ENCODE measurements around the gene TEX48.
A peak's percentile ranks its signal among the peaks of the same experiment; 100 is the strongest.

Gene TEX48

DNA sequence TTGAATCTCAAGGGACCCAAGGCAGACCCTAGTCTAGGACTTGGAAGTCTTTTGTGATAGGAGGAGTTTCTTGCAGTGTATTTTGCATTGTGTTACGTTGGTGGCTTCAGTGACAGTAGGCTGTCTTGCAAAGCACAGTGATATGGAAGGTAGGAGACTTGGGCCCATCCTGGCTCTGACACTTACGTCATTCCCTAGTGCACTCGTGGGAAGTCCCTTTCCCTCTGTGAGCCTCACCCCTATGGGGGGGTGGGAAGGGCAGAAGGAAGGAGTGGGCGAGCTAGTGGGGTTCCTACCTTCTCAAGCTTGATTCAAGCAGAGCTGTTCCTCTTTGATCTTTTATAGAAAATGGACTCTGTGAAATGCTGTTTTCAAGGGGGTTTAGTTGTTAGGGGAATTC lies 15.1 kb downstream of the TEX48 start:
- DNase-seq (ENCODE audit: low spot score): no peak

DNA sequence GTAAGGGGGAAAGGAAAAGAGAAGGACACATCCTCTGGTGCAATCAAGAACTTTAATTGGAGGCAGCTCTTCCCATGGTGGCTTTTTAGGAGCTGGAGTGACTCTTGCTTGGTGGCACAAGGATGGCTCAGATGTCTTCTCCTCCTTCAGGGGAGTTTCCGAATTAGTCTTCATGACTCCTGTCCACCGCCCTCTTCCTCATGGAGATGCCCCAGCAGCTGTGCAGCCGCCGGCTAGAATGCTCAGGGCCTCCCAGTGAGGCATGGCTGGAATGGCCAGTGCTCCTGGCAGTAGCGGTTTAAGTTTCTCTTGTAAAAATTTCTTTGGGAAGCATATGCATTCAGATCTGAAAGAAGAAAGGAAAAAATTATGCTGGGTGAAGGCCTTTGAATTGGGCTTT lies 15.6 kb downstream of the TEX48 start:
- DNase-seq (ENCODE audit: low spot score): no peak

DNA sequence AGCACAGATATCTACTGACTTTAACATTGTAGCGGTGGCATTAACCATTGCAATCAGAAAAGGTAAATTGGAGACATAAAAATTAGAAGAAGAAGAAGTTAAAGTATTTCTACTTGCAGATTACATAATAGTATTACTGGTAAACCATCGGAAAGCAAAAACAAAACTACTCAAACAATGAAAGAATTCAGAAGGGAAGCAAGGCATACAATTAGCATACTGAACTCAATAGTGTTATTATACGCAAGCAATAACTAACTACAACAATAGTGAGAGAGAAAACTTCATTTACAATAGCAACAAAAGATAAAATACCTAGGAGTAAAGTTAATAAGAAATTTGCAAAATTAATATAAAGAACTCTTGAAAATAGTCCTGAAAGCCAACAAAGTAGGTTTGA lies 17.8 kb downstream of the TEX48 start:
- no peak for DNase-seq (ENCODE audit: low spot score)

DNA sequence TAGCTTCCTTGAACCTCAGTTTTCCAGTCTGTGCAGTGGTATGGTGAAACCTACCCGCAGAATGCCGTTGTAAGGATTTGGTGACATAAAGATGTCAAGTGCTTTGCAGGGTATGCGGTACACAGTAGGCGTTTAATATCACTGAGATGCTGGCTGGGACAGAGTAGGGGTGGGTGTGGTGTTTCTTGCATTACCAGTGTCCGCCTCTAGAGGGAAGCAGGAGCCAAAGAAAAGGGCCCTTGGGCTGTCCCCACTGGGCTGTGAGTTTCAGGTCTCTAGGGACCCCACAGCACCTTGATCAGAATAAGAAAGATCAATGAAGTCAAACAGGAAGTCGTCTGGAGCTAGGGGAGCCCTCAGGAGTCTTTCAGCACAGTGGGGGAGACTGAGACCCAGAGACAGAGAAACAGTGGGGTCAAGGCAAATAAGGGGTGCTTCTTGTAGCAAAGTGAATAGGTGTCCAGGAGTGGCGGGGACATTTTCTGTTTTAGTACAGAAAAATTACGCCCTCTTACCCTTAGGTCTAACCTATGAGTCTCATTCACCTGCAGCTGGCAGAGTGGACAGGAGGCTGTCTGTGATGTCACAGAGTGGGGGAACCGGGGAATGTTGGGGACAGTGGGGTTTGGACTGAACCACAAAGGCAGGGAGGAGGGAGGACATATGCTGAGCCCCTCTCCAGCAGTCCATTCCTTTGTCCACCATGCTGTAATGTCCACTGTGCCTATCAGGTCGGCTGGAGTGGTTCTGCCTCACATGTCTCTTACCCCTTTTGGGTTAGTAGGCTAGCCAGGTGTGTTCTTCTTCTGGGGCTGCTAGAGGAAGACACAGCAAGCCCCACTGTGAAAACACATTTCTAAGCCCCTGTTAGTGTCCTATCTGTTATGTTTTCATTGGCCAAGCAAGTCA lies 19.7 kb downstream of the TEX48 start:
- peak; percentile 91 for DNase-seq (ENCODE audit: low spot score)

DNA sequence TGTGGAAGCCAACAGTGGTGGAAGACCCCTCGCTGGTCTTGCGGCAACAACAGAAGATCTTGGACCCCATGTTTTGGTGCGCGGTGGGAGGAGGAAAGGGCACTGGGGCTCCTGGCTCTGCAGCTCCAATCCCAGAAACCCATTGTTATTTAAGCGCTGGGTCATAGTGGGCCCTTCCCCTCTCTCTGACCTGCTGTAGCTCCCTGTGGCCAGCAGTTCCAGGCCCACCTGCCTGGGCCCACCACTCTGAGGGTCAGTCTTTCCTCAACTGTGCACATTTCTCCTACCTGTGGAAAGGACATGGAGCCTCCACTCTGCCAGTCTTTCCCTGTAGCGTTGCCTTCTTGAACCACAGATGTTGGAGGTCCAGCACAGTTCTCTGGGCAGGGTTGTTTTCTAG lies 24.3 kb downstream of the TEX48 start, which contains the start of gene TEX53:
TSS of gene TEX53 (minus strand) at position 101 of the 400 bp plus-strand sequence. CDS start at position 70, 31 bp downstream.
- DNase-seq (ENCODE audit: low spot score): no peak

DNA sequence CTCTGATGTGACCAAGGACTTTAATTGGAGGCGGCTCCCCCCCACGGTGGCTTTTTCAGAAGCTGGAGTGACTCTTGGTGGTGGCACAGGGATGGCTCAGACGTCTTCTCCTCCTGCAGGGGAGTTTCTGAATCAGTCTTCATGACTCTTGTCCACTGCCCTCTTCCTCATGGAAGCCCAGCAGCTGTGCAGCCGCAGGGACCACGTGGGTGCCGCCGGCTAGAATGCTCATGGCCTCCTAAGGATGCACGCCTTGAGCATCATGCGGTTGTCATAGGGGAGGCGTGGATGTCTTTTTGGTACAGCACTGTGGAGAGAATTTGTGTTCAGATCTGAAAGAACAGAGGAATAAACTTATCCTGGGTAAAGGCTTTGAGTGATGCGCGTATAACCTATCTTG lies 25.7 kb downstream of the TEX48 start:
- no peak for DNase-seq (ENCODE audit: low spot score)

DNA sequence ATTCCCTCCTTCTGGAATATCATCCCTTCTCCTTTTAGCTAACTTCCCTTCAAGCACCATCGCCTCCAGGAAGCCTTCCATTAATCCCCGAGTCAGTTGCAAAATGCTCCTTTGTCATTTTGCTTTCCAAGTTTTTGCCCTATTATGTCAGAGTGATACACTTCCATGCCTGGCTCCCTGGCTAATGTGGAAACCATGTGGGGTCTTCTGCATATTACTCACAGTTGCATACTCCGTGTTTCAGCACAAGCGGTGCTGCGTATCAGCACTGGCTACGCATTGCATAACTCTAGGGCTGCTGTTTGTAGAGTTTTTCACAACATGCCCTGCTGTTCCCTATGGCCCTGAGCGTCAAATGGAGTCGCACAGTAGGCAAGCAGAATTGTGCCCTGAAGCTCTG lies 26.3 kb downstream of the TEX48 start:
- no peak for DNase-seq (ENCODE audit: low spot score)

DNA sequence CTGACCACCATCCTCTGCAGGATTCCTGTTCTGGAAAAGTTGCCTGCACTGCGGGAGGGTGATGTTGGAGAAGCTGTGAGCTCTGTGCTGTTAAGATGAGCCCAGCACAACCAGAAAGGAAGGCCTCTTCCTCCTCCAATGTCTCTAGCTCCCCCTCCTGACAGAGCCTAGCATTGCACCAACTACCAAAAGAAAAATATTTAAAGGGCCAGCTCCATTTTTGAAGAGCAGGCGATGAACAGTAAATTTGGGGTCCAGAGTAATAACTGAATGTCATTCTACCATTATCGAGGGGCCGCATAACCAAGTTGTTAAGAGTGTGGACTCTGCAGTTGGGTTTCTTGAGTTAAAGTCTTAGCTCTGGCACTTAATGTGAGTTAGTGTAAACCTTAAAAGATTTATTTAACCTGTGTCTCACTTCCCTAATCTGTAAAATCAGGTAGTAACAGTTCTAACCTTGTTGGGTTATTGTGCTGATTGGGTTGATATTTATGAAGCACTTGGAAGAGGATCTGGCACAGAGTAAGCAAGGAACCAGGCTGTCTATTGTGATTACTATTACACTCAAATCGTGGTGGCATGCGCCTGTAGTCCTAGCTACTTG lies 28.3 kb downstream of the TEX48 start:
- DNase-seq (ENCODE audit: low spot score): peak; percentile 84

DNA sequence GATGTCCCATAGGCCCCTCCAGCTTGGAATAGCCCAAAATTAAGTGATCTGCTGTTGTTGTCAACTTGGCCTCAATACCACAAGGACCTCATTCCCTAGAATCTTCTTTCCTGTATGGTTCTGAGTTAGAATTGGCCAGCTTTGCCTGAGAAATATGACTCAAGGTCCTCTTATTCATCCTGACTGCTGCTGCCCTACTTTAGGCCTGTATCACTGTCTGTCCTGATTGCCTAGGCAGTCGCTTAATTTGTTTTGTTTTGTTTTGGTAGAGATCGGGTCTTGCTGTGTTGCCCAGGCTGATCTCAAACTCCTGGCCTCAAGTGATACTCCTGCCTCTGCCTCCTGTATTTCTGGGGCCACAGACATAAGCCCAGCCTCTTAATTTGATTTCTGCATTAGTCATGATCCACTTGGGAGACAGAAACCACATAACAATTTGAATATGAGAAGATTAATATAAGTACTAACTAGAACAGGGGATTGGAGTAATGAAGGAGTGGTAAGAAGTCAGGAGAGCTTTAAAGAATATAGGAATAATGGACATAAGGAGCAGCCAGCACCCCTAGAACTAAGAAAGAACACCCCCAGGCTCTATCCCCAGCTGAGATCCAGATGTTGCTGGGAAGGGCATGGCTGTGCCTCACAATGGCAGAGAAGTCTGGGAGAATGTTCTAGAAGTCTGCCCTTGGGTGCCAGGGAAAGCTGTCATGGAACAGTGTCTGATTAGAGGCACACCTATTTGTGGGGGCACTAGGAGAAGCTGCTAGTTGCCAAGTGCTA lies 29.0 kb downstream of the TEX48 start:
- no peak for DNase-seq (ENCODE audit: low spot score)

DNA sequence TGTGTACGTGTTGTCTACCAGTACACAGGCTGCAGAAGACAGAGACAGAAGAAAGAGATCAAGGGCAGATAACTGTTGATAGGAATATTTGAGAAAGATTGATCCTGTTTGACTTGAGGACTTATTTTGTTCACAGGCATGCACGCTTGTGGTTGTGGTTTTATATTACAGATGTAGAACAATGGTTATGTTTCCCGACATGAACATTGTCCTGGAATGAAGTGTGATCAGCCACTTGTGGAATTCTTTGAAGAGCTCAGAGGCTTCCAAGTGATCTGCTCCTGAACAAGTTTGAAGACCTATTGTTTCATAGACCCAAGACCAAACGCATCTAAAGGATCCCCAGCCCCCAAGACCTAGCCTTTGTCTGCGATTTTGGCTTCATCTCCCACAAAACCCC lies 38.1 kb downstream of the TEX48 start:
- no peak for DNase-seq (ENCODE audit: low spot score)

DNA sequence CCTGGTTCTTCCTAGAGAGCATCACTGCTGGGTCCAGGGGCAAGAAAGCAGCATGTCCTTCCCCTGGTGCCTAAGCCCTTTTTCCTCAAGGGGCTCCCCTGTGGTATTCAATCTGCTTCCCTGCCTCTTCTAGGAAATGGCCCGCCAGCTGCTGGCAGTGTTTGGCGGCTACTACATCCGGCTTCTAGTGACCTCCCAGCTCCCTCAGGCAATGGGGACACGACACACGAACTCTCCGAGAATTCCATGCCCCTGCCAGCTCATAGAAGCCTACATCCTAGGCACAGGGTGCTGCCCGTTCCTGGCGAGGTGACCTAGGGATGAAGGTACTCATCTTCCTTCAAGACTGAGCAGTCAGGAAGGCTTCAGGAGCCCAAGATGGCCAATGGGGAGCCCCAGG lies 39.0 kb downstream of the TEX48 start:
- DNase-seq (ENCODE audit: low spot score): no peak

DNA sequence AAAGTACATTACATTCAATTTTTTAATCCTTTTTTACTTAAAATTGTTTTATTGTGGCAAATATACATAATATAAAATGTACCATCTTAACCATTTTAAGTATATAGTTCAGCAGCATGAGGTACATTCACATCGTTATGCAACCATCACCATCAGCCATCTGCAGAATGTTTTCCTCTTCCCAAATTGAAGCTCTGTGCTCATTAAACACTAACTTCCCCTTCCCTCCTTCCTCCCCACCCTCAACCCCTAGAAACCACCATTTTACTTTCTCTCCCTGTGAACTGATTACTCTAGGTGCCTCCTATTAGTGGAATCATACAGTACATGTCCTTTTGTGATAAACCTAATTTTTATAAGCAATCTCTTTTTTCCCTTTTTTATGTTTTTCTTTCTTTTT lies 40.0 kb downstream of the TEX48 start:
- no peak for DNase-seq (ENCODE audit: low spot score)

DNA sequence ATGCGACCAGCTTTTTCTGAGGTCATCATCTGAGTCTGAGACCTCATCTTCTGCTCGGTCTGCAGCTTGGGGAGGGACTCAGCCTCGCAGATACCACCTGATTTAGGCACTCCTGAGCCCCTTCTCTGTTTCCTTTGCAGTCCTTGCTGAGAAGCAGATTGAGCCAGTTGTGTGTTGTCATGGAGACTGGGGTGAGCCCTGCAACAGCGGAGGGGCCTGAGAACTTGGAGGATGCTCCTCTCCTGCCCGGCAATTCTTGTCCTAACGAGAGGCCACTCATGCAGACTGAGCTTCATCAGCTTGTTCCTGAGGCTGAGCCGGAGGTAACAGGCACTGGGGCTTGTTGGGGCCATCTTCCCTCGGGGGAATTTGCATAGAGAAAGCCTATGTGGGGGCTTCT lies 43.6 kb downstream of the TEX48 start:
- DNase-seq (ENCODE audit: low spot score): no peak

DNA sequence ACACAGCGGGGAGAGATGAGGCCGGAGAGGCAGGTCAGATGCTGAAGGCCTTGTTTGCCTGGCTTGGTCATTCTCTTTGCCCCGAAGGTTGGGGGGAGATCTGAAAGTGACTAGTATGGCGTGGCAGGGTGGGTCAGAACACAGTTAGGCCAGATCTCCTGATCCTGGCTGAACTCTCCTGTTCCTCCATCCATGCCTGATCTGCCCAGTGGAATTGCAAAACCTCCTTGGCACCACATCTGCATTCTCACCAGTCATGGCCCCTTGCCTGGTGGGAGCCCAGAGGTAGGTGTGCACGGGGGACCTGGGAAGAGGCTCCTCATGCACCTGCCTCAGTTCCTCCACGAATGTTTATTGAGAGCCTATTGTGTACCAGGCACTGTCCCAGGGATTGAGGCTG lies 47.6 kb downstream of the TEX48 start:
- DNase-seq (ENCODE audit: low spot score): no peak

DNA sequence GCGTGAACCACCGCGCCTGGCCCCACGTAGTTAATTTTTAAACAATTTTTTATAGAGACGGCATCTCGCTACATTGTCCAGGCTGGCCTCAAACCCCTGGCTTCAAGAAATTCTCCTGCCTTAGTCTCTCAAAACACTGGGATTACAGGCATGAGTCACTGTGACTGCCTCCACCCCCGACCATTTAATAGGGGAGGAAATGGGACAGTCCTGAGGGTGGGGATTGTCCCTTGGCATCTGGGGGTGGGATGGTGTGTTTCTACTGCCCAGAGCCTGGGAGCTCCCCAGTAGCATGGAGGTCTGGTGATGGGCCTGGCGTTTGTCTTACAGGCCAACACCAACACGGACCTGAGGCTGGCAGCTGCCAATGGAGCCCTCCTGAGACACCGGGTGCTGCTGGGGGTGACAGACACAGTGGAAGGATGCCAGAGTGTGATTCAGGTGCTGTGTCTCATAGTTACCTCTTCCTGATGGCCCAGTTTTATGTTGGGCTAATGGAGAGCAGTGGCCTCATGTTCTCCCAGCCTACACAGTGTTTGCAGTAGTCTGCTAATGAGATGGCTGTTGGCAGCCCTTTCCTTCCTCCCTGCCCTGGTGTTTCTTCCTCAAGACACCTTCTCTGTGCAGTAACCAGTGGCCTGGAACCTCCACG lies 48.4 kb downstream of the TEX48 start:
- no peak for DNase-seq (ENCODE audit: low spot score)

DNA sequence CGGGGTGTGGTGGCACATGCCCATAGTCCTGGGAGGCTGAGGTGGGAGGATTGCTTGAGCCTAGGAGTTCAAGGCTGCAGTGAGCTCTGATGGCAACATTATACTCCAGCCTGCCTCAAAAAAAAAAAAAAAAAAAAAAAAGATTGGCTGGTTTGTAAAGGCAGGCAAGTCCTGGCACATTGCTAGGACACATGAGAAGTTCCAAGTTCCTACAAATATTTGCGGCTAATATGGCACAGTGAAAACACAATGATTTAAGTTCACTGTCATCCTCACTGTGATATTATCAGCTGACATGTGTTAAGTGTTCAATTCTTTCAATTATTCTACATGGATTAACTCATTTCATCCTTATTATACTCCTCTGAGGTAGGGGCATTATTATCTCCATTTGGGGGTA lies 50.8 kb downstream of the TEX48 start:
- no peak for DNase-seq (ENCODE audit: low spot score)

DNA sequence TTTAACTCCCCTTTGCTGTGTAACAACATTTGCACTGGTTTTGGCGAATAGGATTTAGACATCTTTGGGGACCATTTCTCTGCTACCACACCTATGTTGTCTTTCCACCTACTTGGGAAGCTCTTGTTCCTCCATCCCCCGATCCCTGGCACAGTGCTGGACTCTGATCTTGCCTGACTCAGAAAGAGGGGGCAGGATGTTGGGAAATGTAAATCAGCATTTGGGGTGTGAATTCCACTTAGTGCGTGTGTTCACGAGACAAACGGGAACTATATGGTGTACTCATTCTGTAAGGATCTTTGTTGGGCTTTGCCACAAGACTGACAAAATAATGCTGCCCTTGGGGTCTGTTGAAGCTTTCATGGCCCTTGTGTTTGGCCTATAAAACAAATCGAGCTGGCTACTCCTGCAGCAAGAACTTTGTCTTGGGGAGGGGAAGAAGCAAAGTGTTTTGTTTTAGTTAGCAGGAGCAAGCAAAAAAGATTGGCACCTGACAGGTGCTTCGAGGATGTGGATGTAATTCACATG lies 52.4 kb downstream of the TEX48 start:
- no peak for DNase-seq (ENCODE audit: low spot score)

DNA sequence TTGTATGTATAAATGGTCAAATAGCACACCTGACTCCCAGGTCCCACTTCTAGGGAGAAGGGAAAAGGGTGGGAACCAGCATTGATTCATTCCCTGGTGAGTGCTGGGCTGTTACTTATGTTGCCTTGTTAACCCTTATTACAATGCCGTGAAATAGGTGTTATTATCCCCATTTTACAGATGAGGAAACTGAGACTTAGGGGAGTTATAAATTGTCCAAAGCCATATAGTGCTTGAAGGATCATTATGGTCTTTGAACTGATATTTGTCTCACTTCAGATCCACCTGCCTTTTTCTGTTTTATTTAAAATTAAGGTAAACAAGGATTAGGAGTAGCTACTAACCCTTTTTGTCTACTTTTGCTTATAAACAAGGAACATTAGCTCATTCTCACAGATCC lies 54.4 kb downstream of the TEX48 start:
- no peak for DNase-seq (ENCODE audit: low spot score)

DNA sequence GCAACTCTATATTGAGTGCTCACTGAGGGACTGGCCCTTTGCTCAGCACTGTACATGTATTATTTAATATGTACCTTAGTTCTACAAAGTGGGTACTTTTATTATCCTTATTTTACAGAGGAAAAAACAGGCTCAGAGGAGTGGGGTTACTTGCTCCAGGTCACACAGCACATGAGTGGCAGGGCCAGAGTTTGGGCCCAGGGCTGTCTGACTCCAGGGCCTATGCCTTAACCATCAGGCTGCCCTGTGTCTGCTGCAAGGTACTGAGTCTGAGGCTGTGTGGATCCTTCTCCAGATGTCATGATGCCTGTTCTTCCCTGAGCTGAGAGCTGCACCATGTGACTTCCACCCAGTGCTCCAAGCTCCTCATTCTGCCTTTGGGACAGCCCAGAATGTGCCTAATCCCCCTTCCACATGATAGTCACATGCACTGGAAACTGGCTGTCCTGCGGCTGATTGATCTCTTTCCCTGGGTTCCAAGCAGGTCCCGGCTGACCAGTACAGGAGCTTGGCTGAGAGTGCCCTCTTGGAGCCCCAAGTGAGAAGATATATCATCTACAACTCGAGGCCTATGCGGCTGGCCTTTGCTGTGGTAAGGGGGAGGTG lies 55.5 kb downstream of the TEX48 start:
- no peak for DNase-seq (ENCODE audit: low spot score)

DNA sequence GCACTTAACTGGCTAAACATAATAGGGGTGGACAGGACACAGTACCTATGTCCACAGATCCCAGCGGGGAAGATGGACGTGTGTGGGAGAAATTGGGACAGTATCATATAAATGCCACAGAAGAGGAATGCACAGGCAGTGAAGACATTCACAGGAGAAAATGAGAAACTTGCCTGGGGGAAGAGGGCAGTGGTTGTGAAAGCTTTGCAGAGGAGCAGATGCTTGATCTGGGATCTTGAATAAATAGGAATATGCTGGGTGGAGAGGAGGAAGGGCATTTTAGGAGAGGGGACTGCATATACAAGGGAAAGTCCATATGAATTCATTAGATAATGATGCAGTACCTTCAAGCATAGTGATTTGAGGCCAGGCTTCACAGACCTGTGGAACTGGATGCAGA lies 57.3 kb downstream of the TEX48 start:
- no peak for DNase-seq (ENCODE audit: low spot score)

DNA sequence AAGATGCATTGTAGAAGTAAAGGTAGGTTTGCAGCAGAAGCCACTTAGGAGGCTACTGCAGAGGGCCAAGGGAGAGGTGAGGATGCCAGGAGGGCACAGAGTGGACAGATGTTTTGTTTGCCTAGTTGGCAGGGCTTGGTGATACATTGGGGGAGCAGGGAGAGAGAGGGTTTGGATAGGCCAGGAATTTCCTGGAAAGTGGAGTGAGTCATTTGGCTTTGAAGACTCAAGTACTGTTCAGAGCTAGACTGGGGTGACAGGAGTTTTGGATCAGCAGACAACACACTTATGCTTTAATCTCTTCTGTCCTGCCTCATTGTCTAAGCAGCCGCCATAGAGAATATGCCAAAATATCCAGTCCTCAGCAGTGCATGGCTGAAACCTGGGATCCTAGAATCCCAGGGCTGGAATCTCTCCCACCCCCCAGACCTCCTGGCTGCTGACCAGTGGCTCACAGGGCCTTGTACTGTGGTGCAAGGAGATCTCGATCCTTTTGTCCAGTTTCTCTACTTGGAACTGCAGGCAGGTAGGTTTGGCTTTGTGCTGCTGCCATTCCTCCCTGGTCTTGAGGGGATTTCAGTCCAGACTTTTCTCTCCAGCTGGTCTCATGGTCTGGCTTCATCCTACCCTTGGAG lies 59.9 kb downstream of the TEX48 start:
- DNase-seq (ENCODE audit: low spot score): no peak
